Stimulated activated CD8-positive, alpha-beta memory T cell treated with anti-CD3 and anti-CD28 coated beads, Interleukin-7, amount 100 ng/mL, for 24 hours (primary cell): ENCODE data around the gene MFN1.

ENCODE experiments used
- DNase-seq: peaks from one replicate; pipeline ENCODE4 v3.0.0-alpha.2; 2020; ENCODE audit warnings: low read depth

Gene MFN1

DNA sequence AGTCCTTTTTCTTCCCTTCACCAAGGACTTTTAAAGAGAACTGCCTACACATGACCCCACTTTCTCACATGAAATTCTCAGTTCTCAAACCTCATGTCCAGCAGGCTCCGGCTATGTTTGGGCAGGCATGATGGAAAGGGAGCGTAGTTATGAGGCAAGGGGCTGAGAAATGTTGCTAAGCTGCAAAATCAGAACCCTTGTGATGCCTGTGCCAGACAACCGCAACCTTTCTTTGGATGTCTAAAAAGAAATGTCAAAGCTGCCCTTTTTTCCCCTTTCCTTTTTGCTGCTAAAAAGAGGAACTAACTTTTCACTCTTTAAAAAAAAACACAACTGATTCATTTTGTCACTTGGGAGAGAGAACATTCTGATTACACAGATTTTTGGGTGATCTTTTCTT is 84.5 kb downstream of the MFN1 start:
- no peak for DNase-seq

DNA sequence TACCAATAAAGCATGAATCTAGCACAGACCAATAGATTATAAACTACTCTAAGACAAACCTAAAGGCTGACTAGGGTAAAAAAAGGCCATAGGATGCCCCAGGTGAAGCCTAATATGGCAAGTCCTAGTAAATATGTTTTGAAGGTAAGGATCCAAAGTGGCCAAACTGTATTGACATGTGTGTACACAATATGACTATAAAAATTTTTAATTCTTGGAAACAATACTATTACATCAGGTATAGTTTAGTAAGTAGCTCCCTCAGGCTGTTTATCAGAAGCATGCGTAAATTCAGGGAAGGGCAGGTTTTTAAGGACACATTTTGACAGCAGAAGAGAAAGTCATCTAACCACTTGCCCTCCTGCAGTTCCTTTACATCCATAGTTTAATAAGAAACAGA is 84.9 kb downstream of the MFN1 start:
- DNase-seq: no peak

DNA sequence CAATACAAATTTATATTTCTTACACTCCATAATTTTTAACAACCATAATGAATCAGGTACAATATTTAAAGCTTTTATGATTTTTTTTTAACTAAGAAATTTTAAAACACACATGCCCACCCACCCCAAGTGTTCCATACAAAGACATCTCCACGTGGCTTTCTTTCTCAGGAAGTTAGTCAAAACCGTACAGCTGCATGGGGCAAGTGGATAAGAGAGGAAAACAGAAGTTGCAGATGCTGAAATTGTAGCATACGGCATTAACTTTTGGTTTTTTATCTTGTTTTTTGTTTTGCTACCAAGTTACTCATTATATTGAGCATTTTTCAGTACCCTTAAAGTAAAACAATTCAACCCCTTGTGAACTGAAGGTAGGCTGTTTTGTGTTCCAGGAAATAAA is 89.0 kb downstream of the MFN1 start:
- no peak for DNase-seq

DNA sequence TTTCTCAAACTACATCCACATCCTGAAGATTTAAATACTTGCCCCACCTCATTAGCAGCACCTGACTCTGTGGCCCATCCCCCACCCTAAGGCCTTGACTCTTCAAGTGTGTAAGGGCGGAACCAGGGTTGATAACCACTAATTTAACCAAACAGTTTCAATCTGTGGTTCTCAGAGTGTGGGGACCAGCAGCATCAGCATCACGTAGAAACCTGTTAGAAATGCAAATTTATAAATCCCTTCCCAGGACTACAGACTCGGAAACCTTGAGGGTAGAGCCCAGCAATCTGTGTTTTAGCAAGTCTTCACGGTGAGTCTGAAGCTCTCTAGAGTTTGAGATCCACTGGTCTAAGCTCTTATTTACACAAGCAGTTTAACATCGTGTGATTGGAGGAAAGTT is 91.3 kb downstream of the MFN1 start:
- DNase-seq: no peak
